NCI-H2107 treated with DMSO at 0.1 percent for 48 hours (cell line): Measurements from ENCODE around the gene RAB36.
A peak's percentile ranks its signal among the peaks of the same experiment; 100 is the strongest.

Experiments
- DNase-seq: peaks from one replicate; lab custom pipeline; 2025; ENCODE audit not compliant: unreplicated experiment; lab: John Stamatoyannopoulos, UW

Gene RAB36

DNA sequence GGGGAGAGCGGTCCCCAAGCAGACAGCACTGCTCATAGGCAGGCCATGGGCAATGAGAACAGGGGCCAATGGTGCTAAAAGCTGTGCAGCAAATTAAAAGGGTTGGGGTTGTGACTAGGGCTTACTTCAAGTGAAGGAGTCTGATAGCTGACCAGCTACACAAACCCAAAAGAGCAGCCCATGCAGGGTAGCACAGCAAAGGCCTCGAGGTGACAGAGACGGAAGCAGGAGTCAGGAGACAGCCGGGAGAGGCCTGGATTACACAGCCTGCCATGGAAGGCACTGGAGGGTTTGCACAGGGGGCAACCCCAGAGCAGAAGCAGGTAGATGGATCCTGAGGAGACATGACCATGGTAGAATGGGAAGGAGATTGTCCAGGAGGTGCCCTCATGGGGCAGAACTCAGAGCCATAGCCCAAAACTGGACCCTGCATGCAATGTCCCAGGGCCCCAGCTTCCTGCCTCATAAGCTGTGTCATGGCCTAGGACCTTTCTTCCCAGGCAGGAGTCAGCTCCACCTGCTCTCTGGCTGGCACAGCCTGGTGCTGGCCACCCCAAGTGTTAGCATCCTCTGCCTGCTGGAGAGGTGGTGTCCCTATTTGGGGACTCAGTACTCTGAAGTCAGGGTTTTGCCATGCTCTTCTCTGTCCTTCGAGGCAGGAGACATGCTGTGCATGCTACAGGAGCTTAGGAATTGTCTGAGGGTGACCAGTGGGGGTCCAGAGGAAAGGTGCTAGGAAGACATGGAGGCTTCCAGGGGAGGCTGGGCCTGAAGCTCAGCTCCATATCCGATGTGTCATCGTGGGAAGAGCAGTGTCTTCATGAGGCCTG is 36.8 kb upstream of the RAB36 start:
- DNase-seq, result no peak

DNA sequence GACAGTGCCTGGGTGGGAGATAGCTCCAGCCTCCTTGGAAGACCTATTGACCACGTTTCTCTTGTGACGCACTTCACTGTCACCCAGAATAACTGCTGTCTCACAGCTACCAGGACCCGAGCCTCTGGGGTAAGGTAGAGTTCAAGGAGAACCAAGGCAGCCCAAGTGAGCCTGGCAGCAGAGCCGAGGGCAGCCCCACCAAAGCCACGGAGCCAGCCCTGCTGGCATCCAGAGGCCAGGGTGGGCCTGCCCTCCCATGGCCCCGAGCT is 36.3 kb upstream of the RAB36 start:
- DNase-seq, result no peak

DNA sequence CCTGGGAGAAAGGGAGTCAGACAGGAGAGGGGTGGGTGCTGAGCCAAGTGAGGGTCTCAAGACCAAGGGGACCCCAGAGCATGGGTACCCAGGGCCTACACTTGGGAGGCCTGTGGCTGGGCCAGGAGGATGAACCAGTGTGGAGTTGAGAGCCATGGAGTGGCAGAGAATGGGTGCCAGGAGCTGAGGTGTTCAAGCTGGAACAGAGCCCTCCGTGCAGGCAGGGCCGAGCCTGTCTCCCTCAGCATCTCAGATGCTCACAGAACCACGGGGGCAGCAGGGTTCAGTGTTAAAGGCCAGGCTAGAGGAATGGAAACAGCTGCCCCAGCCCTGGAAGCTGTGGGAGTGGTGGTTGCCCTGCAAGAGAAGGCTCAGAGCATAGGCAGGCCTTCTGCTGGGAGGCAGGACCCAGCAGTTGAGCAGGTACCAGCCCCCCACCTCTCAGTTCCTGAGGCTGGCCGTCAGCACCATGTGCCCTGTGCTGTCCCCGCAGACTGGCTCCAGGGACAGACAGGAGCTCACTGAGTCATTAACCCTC is 35.8 kb upstream of the RAB36 start:
- DNase-seq, result no peak

DNA sequence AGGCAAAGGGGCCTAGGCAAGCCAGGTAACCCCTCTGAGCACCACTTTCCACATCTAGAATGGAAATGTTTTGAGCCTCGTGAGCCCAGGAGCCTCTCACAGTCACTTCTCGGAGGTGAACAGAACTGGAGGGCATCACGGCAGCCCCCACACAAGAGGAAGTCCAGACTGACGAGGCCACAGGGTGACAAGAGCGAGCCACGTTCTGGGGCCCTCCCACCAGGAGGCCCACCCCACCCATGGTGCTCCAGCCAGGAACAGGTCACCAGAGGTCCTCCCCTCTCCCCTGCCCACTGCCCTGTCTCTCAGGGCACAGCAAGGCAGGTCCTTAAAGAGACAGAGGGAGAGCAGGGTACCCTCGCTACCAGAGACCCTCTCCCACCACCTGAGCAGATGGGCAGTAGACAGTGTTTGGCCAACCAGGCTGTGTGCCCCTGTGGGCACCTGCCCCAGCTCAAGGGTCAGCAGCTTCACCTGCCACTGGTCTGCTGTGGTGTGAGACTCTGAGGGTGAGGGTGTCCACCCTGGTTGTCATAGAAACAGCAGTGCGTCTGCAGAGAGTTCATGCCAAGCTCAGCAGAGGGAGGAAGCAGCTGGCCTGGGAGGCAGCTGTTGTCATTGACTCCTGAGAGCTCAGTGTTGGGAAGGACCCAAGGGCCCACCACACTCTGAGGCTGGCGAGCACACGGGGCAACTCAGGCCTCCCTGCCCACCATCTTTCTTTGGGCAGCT is 34.9 kb upstream of the RAB36 start:
- DNase-seq, result no peak

DNA sequence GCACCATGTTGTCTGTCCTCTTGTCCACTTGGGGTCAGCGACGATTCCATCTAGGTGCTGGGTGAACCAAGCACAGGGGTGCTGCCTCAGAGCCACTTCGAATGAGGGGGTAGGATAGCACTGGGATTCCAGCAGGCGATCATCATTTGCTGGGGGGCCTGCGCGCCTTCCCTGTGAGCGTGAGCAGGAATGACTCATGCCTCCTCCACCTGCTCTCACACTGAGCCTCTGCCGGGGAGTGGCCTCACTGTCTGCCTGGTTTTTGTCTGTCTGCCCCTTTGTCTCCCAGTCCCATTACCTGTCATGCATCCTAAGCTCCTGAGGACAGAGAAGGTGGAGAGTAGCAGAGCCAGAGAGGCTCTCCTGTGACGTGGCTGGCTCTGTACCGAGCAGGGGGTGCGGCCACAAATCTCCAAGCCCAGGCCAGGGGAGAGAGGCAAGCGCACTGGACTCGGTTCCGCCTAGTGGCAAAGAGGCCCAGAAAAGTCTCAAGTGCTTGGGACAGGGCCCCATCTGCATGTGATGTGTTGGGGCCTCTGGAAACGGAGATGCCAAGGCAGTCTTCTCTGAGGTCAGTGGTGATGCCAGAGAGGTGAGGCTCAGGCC is 34.3 kb upstream of the RAB36 start:
- DNase-seq, result peak; percentile 49

DNA sequence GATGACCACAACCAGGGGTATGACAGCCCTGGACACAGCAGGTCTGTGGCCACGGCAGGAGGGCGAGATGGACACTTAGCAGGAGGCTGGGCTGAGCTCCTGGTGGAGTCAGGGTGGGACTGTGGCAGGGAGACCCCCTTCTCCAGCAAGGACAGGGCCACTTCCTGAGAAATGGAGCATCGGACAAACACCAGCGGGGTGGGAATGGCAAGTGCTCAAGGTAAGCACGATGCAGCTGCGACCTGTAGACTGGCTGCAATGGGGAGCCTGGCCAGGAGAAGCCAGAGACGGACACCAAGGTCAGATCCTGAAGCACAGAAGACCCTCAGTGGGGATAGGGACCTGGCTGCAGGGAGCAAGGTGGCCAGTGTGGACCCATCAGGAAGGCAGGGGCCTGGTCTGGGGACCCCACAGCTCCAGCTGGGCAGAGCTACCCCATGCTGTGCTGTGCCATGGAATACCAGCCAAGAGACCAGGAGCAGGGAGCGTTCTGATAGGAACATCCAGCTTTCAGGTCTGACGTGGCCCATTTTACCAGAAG is 32.7 kb upstream of the RAB36 start:
- no peak for DNase-seq

DNA sequence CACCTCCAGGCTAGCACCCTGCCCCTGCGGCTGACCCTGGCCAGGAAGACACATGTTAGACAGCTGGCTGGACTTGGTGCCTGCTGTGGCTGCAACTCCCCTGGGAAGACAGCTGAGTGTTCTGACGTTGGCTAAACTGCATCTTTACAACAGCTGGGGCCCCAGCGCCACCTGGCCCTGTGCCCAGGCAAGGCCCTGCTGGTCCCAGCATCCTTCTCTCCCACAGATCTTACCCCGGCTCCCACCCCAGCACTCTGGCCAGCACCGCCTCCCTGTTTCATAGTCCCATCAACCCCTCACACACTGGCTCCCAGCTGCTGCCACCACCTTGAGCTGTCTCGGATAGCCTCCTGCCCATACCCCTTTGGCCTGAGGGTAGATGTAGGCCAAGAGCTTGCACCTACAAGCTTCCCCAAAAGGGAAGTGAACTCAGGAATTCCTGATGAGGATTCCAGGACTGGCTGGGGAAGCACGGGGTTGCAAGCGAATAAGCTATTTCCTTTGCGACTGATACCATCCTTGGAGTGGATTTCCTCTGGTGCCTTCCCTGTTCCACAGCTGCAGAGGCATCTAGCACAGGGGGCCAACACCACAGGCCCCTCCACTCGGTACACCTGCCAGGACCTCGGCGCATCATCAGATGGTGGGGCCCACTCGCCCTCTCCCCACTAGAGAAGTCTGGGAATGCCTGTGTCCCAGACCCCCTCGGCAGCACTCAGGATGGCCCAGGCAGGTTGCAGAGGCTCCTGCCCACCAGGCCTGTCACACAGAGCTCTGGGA is 32.0 kb upstream of the RAB36 start:
- DNase-seq, result peak; percentile 52

DNA sequence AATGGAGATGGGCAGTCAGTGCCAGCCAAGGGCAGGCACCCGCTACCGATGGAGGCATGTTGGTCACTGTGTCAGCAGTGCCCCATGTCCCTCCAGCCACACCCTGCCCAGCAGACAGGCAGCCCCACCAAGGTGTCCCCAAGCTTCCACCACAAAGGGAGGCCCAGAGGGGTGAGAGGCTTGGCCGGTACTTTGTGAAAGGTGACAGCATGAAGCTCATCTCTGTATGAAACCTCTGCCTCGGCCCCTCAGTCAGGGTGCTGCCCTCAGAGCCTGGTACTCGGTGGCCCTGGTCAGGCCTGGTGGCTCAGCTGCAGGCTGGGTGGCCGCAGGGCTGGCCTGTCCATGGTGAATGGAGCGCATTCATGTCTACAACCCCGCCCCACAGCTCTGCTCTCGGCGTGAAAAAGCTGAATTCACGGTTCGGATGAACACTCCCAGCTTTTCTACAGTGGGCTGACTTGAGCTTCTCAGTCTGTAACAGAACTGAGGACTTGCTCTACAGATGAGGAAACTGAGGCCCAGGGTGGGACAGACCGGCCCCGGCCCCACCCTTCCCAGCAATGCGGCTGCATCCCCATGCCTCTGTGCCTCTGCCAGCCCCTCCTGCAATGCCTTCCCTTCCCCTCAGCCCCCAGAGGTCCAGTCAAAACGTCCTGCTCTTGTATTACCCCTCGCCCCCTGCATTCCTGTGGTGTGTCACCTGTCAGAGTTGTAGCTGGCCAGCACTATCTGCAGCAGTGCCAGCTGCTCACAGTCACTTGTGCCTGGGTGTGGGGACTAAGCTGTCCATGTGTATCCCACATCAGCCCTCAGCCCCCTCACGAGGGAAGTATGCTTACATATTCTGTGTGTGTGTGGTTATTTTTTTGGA is 31.2 kb upstream of the RAB36 start:
- no peak for DNase-seq

DNA sequence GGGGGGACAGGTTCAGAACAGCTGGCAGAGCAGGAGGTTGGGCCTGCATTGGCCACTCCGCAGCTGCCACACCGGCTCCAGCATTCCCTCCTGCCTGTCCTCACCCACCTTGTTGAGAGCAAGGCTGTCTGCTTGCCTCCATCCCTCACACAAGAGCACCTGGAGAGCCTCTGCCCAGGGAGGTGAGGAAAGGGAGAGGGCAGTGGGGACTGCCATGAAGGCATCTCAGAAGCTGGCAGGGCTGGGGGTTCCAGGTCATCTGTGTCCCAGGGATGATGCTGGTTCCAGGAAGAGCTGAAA is 30.6 kb upstream of the RAB36 start:
- DNase-seq, result no peak

DNA sequence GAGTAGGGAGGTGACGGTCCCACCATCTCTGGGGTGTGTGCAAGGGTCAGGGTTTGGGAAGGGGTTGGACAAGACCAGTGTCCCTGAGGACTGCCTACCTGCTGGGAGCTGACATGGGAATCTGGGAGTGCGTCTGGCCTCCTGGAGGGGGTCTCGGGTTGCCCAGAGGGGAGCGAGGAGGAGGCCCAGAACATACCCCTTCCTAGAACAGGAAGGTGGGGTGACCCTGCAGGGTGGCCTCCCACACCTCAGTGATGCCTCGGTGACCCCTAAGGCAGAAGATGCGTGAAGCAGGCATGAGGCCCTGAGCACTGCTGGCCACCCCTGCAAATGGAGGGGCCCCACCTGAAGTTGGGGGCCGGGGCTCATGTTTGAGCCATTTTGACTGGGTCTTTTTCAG is 29.9 kb upstream of the RAB36 start:
- DNase-seq, result no peak

DNA sequence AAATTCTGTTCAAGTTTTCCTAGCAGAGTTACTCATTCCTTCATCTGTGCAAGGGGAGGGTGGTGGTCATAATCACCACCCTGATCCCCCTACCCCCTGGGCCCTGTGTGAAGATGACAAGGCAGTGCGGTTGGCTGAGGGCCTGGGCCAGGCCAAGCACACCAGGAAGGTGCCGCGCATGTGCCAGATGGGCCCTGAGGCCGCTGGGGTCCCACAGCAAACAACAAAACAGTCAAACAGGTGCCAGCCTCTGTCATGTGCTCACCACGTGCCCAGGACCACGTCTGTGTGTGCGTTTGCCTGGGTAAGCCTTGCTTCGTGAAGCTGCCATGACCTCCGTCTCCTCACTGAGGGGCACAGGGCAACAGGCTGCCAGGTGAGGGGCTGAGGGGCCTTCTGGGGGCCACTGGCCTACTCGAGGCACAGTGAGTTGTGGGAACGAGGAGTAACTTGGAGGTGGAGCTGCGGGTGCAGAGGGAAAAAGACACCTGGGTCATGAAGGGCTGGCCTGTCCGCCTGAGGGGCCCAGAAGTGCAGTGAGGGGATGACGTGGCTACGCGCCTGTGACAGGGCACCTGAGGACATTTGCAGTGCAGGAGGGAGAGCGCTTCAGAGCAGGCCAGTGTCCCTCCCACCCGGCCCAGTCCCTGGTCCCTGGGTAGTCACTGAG is 29.3 kb upstream of the RAB36 start:
- DNase-seq, result no peak

DNA sequence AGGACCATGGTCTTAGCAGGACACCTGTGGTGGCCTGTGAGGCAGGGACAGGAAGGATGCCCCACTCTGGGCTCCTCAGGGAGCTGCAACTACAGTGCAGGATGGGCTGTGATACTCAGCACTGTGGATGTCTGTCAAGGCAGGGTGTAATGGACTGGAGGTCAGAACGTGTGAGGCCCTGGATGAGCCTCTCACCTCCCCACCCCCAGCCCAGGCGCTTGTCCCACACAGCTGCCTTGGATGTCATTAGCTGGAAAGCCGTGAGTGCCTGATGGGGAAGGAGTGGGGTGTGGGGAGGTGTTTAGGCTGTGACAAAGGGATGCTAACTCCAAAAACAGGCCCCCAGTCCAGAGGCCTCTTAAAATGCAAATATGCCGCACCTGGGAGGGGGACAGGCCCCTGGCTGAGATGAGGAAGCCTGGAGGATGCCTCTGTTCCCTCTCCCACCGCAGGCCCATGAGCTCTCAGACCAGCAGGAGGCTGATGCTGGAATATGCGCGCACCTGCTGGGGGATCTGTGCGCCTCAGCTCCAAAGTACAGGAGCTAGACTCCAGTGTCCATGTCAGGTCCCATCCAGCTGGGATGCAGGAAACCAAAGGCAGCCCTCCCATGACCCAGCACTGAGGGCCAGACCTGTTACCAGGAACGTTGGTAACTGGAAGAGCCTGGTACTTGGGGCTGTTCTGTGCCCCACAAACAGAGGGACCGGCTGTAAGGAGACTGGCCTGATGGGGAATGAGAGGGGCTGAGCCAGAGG is 28.6 kb upstream of the RAB36 start:
- no peak for DNase-seq

DNA sequence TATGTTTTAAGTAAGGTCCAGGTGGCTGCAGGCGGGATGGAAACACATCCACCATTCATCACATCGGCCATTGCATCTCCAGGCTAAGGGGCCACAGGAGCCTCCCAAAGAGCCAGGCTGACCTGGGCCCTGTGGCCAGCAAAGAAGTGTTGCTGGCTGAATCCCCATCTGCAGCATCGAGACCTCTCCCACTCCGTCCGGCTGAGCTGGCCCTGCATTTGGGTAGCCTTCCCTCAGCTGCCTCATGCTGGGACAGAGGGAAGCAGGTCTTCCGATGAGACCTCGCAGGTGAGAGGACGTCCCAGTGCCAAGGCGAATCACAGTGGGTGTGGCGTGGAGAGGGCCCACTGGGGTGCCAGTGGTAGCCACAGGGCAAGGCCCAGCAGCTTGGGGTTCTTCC is 28.0 kb upstream of the RAB36 start:
- DNase-seq, result no peak

DNA sequence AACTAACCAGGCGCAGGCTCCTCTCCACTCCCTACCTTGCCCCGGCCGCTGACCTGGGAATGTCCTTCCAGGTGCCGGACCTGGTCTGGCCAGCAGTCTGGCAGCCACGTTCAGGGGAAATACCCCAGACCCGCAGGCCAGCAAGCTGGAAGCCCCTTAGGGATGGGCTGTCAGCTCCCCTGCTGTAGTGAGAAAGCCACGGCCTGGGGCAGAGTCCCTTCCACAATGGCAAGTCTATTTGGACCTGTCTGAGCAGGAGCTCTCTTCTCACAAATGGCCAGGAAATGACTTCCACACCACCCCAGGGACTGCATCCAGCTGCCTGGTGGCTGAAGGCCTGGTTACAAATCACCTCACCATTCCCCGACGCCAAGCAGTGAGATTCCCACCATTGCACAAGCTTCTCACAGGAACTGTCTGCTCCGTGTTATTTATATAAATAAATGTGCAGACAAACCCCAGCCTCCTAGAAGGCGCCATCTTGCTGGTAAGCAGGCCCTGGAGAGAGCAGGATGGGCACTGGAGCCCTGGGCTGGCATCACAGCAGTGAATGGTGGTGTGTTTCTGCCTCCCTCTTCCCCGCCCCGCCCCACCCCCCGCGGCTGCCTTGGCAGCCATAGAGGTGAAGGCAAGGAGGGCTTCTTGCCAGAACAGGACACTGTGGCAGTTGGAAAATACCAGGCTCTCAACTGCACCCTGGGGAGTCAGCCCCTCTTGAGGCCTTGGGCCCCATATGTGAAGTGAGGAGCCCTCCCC is 27.2 kb upstream of the RAB36 start:
- no peak for DNase-seq

DNA sequence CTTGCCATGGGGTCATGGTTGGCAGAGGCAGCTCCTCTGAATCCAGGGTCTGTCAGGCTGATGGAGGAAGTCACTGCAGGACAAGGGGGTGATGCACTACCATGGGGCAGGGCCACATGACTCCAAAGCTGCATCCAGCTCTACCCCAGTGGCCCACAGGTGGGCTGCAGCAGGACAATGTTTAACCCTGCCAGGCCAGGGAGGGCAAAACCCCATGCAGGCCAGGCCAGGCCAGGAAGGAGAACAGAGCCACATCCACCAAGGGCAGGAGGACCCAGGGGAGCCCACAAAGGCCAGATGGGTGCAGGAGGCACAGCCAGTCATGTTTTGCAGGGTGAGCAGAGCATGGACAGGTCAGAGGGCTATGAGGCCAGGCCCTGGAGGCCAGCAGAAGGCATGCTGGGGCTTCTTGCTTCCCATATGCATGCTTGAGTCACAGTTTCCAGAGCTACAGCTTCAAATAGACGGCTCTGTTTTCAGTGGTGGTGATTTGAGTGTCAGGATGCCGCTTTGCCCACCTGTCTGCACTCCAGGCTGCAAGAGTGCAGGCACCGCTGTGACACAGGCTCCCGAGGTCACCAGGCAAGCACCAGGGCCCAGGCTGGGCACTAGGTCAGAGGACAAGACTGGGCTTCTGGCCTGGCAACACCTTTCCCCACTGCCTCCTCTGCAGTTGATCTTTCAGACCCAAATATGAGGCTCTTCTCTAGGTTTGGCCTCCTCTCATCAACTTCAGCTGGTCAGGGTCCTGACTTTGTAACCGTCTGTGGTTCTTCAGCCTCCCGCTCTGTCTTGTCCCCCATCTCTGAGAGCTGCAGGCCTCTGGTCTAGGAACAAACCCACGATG is 26.4 kb upstream of the RAB36 start:
- DNase-seq, result no peak

DNA sequence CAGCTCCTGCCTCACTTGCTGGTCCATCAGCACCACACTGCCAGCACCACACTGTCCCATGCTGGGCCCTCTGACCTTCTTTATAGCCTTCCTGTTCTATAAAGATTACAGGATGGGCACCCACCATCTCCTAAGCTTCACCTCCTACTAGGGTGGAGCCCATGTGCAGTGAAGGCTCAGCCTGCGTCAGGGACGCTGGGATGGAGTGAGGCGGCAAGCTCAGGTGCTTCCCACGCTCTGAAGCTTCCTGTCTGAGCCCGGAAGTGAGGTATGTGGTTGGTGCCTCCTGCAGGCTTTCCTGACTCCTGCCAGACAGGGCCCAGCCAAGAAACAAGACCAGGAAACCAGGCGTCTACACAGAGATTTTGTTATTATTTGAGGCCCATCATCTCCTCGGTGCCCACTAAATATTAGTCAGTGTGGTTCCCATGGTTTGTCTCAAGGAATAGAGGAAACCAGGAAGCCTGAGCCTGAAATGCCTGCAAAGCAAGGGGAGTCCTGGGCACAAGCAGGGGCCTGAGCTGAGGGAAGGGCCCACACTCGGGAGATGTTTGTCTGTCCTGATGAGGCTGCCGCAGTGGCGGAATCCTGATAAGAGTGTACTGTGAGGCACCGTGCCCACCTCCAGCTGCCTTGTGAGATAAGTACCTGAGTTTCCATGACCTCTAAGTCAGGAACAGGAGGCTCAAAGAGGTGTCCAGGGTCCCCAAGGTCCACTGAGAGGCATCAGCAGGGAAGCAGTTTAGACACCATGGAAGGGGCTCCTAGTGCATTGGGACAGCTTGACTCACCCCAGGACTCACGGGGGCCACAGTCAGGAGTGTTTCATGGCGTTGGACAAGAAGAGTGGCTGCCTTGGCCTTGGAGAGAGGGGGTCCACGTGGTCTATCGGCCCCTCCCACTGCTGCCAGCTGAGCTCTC is 25.5 kb upstream of the RAB36 start:
- DNase-seq, result no peak
